Posterior cingulate gyrus (tissue), 11 donors: Measurements from ENCODE around the gene FYCO1.
"Not testable (repeated sequence)": the region's sequence is repeated elsewhere in the genome, so short reads cannot be mapped to it uniquely, and the experiment has no call there.

Experiments
- DNase-seq, 10 donors: peaks; one replicate each; pipeline versions ENCODE4 v3.0.0 to v3.0.0-alpha.2; 2020 to 2021; ENCODE audit warnings: mixed read lengths in 3 of 10
- intact Hi-C: fragments of 100-400 bp; cut with DNase I; formaldehyde crosslinking; loops from one replicate; pipeline ENCODE4 v1.15.1; 2023

FYCO1 gene

GRCh38 chr3:46012246-46012645 lies 16.6 kb upstream of the FYCO1 start:
- no peak for DNase-seq
- intact Hi-C loops: no loop called here

GRCh38 chr3:46010519-46011113 lies 15.0 kb upstream of the FYCO1 start:
- DNase-seq: no peak

GRCh38 chr3:46008058-46008457 lies 12.4 kb upstream of the FYCO1 start:
- no peak for DNase-seq
- intact Hi-C loops: no loop called here

More at GRCh38 chr3:46010519-46011113, 15.0 kb upstream of the FYCO1 start:
- intact Hi-C loops: no loop called here

- no peak for DNase-seq
- intact Hi-C loops: no loop called here
These were observed 11.7 kb upstream of the FYCO1 start for GRCh38 chr3:46007280-46007679.

GRCh38 chr3:46006238-46007032 lies 10.8 kb upstream of the FYCO1 start:
- intact Hi-C loops: no loop called here
- no peak for DNase-seq

GRCh38 chr3:46003706-46004105 lies 8.1 kb upstream of the FYCO1 start:
- intact Hi-C loops, DNase-seq: not testable (repeated sequence)

GRCh38 chr3:46001178-46001577 lies 5.6 kb upstream of the FYCO1 start:
- DNase-seq: peak in 1 of 10 donors; percentile 82
- intact Hi-C loops: no loop called here

- no peak for DNase-seq
- intact Hi-C loops: no loop called here
These were observed 2.3 kb upstream of the FYCO1 start for GRCh38 chr3:45997942-45998341.

- intact Hi-C loops, DNase-seq: not testable (repeated sequence)
These were observed 1.9 kb upstream of the FYCO1 start for GRCh38 chr3:45997499-45997898.

- intact Hi-C loops: no loop called here
These were observed 997 bp downstream of the FYCO1 start for GRCh38 chr3:45994419-45995235.

GRCh38 chr3:45993421-45994027 lies 2.1 kb downstream of the FYCO1 start:
- no peak for DNase-seq
- intact Hi-C loops: no loop called here

More at GRCh38 chr3:45994419-45995235, 997 bp downstream of the FYCO1 start:
- no peak for DNase-seq

- no peak for DNase-seq
- intact Hi-C loops: no loop called here
These were observed 2.8 kb downstream of the FYCO1 start for GRCh38 chr3:45992821-45993221.

- no peak for DNase-seq
- intact Hi-C loops: no loop called here
These were observed 3.4 kb downstream of the FYCO1 start for GRCh38 chr3:45992133-45992729.

GRCh38 chr3:45991341-45991740 lies 4.3 kb downstream of the FYCO1 start:
- intact Hi-C loops: no loop called here
- DNase-seq: no peak

- intact Hi-C loops: no loop called here
- DNase-seq: no peak
These were observed 5.4 kb downstream of the FYCO1 start for GRCh38 chr3:45990181-45990580.

GRCh38 chr3:45988804-45989203 lies 6.8 kb downstream of the FYCO1 start:
- intact Hi-C loops: no loop called here
- DNase-seq: no peak

GRCh38 chr3:45988362-45988761 lies 7.3 kb downstream of the FYCO1 start:
- intact Hi-C loops: no loop called here
- no peak for DNase-seq

- DNase-seq: peak in 6 of 10 donors; percentile 42 to 85 (median 52)
- intact Hi-C loops: no loop called here
These were observed 8.0 kb downstream of the FYCO1 start for GRCh38 chr3:45987368-45988291.

- no peak for DNase-seq
- intact Hi-C loops: no loop called here
These were observed 9.2 kb downstream of the FYCO1 start for GRCh38 chr3:45986303-45986982.
